H1 (cell line): ENCODE data around the gene TFRC. TPM values are rescaled to one million over a fixed set of nuclear protein-coding genes. Genes with fewer than 3 reads are reported as not detected.
"Not testable (repeated sequence)": the region's sequence is repeated elsewhere in the genome, so short reads cannot be mapped to it uniquely, and the experiment has no call there.

Experiments
- CTCF ChIA-PET: fragments of 300-600 bp; sonication (Branson Sonifier 250); formaldehyde crosslinking; loops from one replicate; lab custom pipeline; 2021; ENCODE audit not compliant: partially characterized antibody; lab: Charles Lee
- POLR2A ChIA-PET: fragments of 300-600 bp; sonication (Branson Sonifier 250); formaldehyde crosslinking; loops from one replicate; lab custom pipeline; 2021; ENCODE audit warnings: inconsistent platforms; ENCODE audit not compliant: partially characterized antibody; lab: Charles Lee
- DNase-seq, 2 experiments: peaks; one replicate each; pipeline versions ENCODE4 v3.0.0 to v3.0.0-alpha.2; 2010 to 2022; ENCODE audit warnings: low spot score in 2 of 2, low read depth in 1 of 2, mixed read lengths in 1 of 2
- FAIRE-seq: peaks from 2 replicates; lab custom pipeline; 2011; peaks lifted over from hg19 to GRCh38; lab: Jason Lieb, UNC
- H2AFZ ChIP-seq: 2 replicates; pipeline ENCODE4 v1.8.1; 2012; ENCODE audit warnings: low read length, inconsistent platforms
- H2AK5ac ChIP-seq: 2 replicates; pipeline ENCODE4 v1.6.1; 2013; ENCODE audit warnings: low read depth, low read length
- H2BK120ac ChIP-seq: replicated peaks from 2 replicates; pipeline ENCODE3; 2013; ENCODE audit warnings: low read depth, low read length, inconsistent platforms
- H2BK12ac ChIP-seq: 2 replicates; pipeline ENCODE4 v1.6.1; 2013; ENCODE audit warnings: low read depth, low read length
- H2BK15ac ChIP-seq: 2 replicates; pipeline ENCODE4 v1.6.1; 2013; ENCODE audit warnings: low read length
- H2BK20ac ChIP-seq: 2 replicates; pipeline ENCODE4 v1.6.1; 2013; ENCODE audit warnings: low read length
- H2BK5ac ChIP-seq: 2 replicates; pipeline ENCODE4 v1.6.1; 2013; ENCODE audit warnings: low read depth, low read length
- H3K14ac ChIP-seq: 2 replicates; pipeline ENCODE4 v1.6.1; 2013; ENCODE audit warnings: inconsistent platforms; ENCODE audit not compliant: insufficient read length
- H3K18ac ChIP-seq: 2 replicates; pipeline ENCODE4 v1.6.1; 2013; ENCODE audit warnings: low read length; ENCODE audit errors: extremely low read depth
- H3K23ac ChIP-seq: 2 replicates; pipeline ENCODE4 v1.6.1; 2013; ENCODE audit warnings: inconsistent platforms; ENCODE audit not compliant: insufficient read length
- H3K23me2 ChIP-seq: 2 replicates; pipeline ENCODE4 v1.6.1; 2013; ENCODE audit warnings: low read depth, low read length
- H3K27ac ChIP-seq: 2 replicates; pipeline ENCODE4 v1.6.1; 2011; ENCODE audit warnings: low read depth, low read length, inconsistent platforms
- H3K27me3 ChIP-seq, 4 experiments: replicated peaks in 1 of 4; 1 replicate in 1 of 4; 2 replicates in 3 of 4; pipeline versions ENCODE4 v1.6.1 to v1.8.1; 2011 to 2013; ENCODE audit warnings: low read length in 3 of 4, mild to moderate bottlenecking in 3 of 4, inconsistent platforms in 2 of 4, mixed read lengths in 2 of 4, moderate library complexity in 1 of 4; ENCODE audit not compliant: control insufficient read depth in 3 of 4, insufficient read depth in 3 of 4; ENCODE audit errors: extremely low read depth in 1 of 4
- H3K36me3 ChIP-seq, 4 experiments: 2 replicates each; pipeline versions ENCODE4 v1.6.1 to v1.8.1; 2011 to 2013; ENCODE audit warnings: mild to moderate bottlenecking in 4 of 4, low read length in 3 of 4, moderate library complexity in 2 of 4, control low read depth in 1 of 4, inconsistent platforms in 1 of 4; ENCODE audit not compliant: insufficient read depth in 4 of 4, control insufficient read depth in 2 of 4
- H3K4ac ChIP-seq: replicated peaks from 2 replicates; pipeline ENCODE3; 2013; ENCODE audit warnings: low read length, low read depth, mixed read lengths, inconsistent platforms; ENCODE audit not compliant: insufficient read length
- H3K4me1 ChIP-seq, 4 experiments: replicated peaks in 1 of 4; 1 replicate in 1 of 4; 2 replicates in 3 of 4; pipeline versions ENCODE4 v1.6.1 to v1.8.1; 2011 to 2013; ENCODE audit warnings: low read length in 3 of 4, inconsistent platforms in 2 of 4, mixed read lengths in 1 of 4; ENCODE audit not compliant: insufficient read depth in 4 of 4, control insufficient read depth in 3 of 4
- H3K4me2 ChIP-seq, 2 experiments: 2 replicates each; pipeline versions ENCODE4 v1.6.1 to v1.8.1; 2011 to 2013; ENCODE audit warnings: low read depth in 2 of 2, low read length in 2 of 2, control low read depth in 1 of 2, inconsistent platforms in 1 of 2, mild to moderate bottlenecking in 1 of 2; ENCODE audit not compliant: insufficient read depth in 1 of 2
- H3K4me3 ChIP-seq, 4 experiments: fragments of 200-600, 300-600 bp in 1 of 4; sonication (generic), shearing (Covaris generic), sonication (Bioruptor Twin) in 1 of 4; 2 replicates each; pipeline versions ENCODE4 v1.5.1 to v1.8.1; 2011 to 2016; ENCODE audit warnings: low read length in 4 of 4, low read depth in 3 of 4, control low read depth in 2 of 4, inconsistent platforms in 2 of 4, mild to moderate bottlenecking in 2 of 4, mixed read lengths in 1 of 4, moderate library complexity in 1 of 4; ENCODE audit not compliant: insufficient read depth in 2 of 4; ENCODE audit errors: extremely low read depth in 1 of 4
- H3K56ac ChIP-seq: replicated peaks from 2 replicates; pipeline ENCODE3; 2013; ENCODE audit warnings: low read depth, mild to moderate bottlenecking, mixed read lengths, low read length, inconsistent platforms; ENCODE audit not compliant: insufficient read length
- H3K79me1 ChIP-seq: 2 replicates; pipeline ENCODE4 v1.6.1; 2013; ENCODE audit warnings: low read depth, low read length, control low read depth
- H3K79me2 ChIP-seq, 2 experiments: 2 replicates each; pipeline versions ENCODE4 v1.6.1 to v1.8.1; 2012 to 2013; ENCODE audit warnings: low read length in 2 of 2, mild to moderate bottlenecking in 2 of 2, inconsistent platforms in 1 of 2; ENCODE audit not compliant: insufficient read depth in 2 of 2, control insufficient read depth in 1 of 2
- H3K9ac ChIP-seq, 4 experiments: replicated peaks in 1 of 4; 1 replicate in 1 of 4; 2 replicates in 3 of 4; pipeline versions ENCODE4 v1.6.1 to v1.8.1; 2011 to 2013; ENCODE audit warnings: low read depth in 3 of 4, low read length in 3 of 4, control low read depth in 2 of 4, mild to moderate bottlenecking in 2 of 4, moderate library complexity in 2 of 4, inconsistent platforms in 1 of 4; ENCODE audit errors: extremely low read depth in 1 of 4
- H3K9me3 ChIP-seq, 2 experiments: 2 replicates each; pipeline versions ENCODE4 v1.6.1 to v1.8.1; 2012 to 2013; ENCODE audit warnings: mild to moderate bottlenecking in 2 of 2, moderate library complexity in 2 of 2, control low read depth in 1 of 2, inconsistent platforms in 1 of 2, low read depth in 1 of 2, low read length in 1 of 2, mixed read lengths in 1 of 2; ENCODE audit not compliant: insufficient read depth in 2 of 2
- H4K20me1 ChIP-seq, 2 experiments: replicated peaks in 1 of 2; 2 replicates each; pipeline versions ENCODE3 to v1.8.1; 2011 to 2013; ENCODE audit warnings: inconsistent platforms in 2 of 2, low read length in 2 of 2, mild to moderate bottlenecking in 1 of 2; ENCODE audit not compliant: insufficient read depth in 2 of 2, control insufficient read depth in 1 of 2
- H4K5ac ChIP-seq: 2 replicates; pipeline ENCODE4 v1.6.1; 2013; ENCODE audit warnings: low read length, low read depth, mixed read lengths, inconsistent platforms; ENCODE audit not compliant: insufficient read length
- H4K8ac ChIP-seq: 2 replicates; pipeline ENCODE4 v1.8.0; 2013; ENCODE audit warnings: mild to moderate bottlenecking, moderate library complexity, low read length, inconsistent platforms; ENCODE audit not compliant: insufficient read depth; ENCODE audit errors: extremely low read depth
- H4K91ac ChIP-seq: replicated peaks from 2 replicates; pipeline ENCODE3; 2013; ENCODE audit warnings: low read length, mixed read lengths, inconsistent platforms; ENCODE audit not compliant: insufficient read length
- WGBS, 2 experiments: shearing (Covaris generic) in 1 of 2; methylation state at CpG; one replicate each; pipeline versions ENCODE4 v1.1.6 to v1.1.7; 2013 to 2015; ENCODE audit warnings: low lambda C conversion rate in 2 of 2, mixed read lengths in 2 of 2, inconsistent platforms in 1 of 2, low coverage in 1 of 2, missing lambda C conversion rate in 1 of 2; ENCODE audit not compliant: insufficient replicate concordance in 2 of 2, insufficient coverage in 1 of 2, insufficient read length in 1 of 2; ENCODE audit errors: extremely low coverage in 1 of 2, missing lambda C conversion rate in 1 of 2; 5-methylcytosine and 5-hydroxymethylcytosine counted together
- polyA plus RNA-seq, 7 experiments: library from polyadenylated mRNA; depleted of rRNA in 3 of 7; stranded (reverse) in 5 of 7; unstranded in 2 of 7; fragments of >200 nt in 5 of 7; fragments of 200-250 nt in 2 of 7; gene quantifications; 1 replicate in 5 of 7; 2 replicates in 1 of 7; 4 replicates in 1 of 7; pipeline versions ENCODE4 v1.2.1 to v1.2.3, GENCODE V29; 2011 to 2013; ENCODE audit warnings: missing spikeins in 2 of 7, mixed read lengths in 2 of 7
- total RNA-seq: library from RNA; stranded (reverse); fragmentation: NEBNext Ultra II Directional; extraction: Animal tissue kit (Norgen Biotek cat#: 25700); gene quantifications from 2 replicates; pipeline ENCODE4 v1.2.1, GENCODE V29; 2021

Gene TFRC
- total and polyA plus RNA-seq, 2 of the 8 experiments (the other 6 are each of a cell fraction or from before 2014, with no cell fraction given) = 67.3 to 161 TPM

GRCh38 chr3:196022499-196022878 is 59.4 kb downstream of the TFRC start:
- not testable (repeated sequence) for FAIRE-seq
- CTCF ChIA-PET = interaction anchor here (0.7 to 2.1 kb wide), 12 partner anchors 8 to 497 kb away, joined by 3 to 11 read pairs (median 4); no protein-coding TSS in a partner anchor

More at GRCh38 chr3:196022499-196022878, 59.4 kb downstream of the TFRC start:
- not testable (repeated sequence) for H2BK12ac ChIP-seq, H3K23me2 ChIP-seq, H2BK15ac ChIP-seq, H3K79me1 ChIP-seq, H3K4me3 ChIP-seq, H2AK5ac ChIP-seq, H4K91ac ChIP-seq, H3K18ac ChIP-seq, H4K20me1 ChIP-seq, H3K79me2 ChIP-seq, H3K4me1 ChIP-seq, H3K14ac ChIP-seq, H3K9ac ChIP-seq, H3K4me2 ChIP-seq, H3K9me3 ChIP-seq, H4K5ac ChIP-seq, H3K4ac ChIP-seq, H3K36me3 ChIP-seq, H4K8ac ChIP-seq, H2BK5ac ChIP-seq, H3K56ac ChIP-seq, H2AFZ ChIP-seq, H3K27ac ChIP-seq, H3K27me3 ChIP-seq, H2BK20ac ChIP-seq, H3K23ac ChIP-seq, DNase-seq, H2BK120ac ChIP-seq
- POLR2A ChIA-PET = interaction anchor here (0.8 kb wide), 1 partner anchor 24 kb away, joined by 4 read pairs; no protein-coding TSS in a partner anchor
- WGBS, 2 experiments = 80% methylated on average over 8 of the region's 8 CpGs; no CpG with 5 or more reads in 1 of the 2 experiments
